Activated T-cell treated with anti-CD3 and anti-CD28 coated beads for 48 hours (primary cell): Measurements from ENCODE around the gene RGS4.
"Not testable (repeated sequence)": the region's sequence is repeated elsewhere in the genome, so short reads cannot be mapped to it uniquely, and the experiment has no call there.

Experiments used
- DNase-seq: peaks from one replicate; pipeline ENCODE4 v3.0.0-alpha.2; 2020; ENCODE audit warnings: low read depth

The RGS4 gene

DNA sequence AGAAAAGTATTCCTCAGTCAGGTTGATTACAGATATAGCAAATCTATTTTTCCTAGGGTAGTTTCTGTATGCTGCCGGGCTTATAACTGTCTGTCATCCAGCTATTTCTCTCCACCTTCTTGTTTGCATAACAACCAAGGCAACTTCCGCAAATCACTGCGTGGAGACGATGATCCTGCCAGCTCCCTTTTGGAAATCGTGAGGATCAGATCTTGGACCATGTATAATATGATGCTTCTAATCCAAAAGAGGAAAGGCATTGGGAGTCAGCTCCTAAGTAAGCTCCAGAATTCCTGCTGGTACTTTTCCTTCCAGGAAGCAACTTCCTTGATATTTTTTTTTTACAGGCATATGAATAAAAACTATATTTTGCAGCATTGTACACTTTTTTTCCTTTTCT lies 445 bp upstream of the RGS4 start:
- no peak for DNase-seq

DNA sequence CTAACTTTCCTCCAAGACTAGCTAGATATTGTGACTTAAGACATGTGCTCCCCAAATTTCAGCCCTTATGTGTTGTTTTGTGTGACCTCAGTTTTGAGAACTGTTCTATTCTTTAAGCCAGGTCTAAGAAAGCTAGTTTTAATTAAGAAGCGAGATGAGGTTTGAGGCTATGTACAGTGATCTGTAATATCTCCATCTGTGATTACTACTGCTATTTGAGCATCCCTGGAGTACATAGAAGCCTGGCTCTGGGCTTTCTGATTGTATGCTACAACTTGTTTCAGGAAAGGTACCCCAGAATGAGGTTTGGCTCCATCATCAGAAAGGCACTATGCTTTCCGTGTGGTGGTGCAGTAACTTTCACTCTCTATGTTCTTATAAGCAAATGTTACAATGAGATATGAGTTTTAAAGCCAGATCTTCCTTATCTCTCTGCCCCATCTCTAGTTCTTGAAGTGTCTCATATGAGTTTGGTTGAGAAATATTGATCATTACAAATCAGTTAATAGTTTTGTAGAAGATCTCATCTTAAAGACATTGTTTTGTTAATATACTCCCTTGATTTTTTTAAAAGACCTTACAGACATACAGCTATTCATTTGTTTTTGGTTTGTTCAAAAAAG lies 605 bp downstream of the RGS4 start:
- DNase-seq = no peak

DNA sequence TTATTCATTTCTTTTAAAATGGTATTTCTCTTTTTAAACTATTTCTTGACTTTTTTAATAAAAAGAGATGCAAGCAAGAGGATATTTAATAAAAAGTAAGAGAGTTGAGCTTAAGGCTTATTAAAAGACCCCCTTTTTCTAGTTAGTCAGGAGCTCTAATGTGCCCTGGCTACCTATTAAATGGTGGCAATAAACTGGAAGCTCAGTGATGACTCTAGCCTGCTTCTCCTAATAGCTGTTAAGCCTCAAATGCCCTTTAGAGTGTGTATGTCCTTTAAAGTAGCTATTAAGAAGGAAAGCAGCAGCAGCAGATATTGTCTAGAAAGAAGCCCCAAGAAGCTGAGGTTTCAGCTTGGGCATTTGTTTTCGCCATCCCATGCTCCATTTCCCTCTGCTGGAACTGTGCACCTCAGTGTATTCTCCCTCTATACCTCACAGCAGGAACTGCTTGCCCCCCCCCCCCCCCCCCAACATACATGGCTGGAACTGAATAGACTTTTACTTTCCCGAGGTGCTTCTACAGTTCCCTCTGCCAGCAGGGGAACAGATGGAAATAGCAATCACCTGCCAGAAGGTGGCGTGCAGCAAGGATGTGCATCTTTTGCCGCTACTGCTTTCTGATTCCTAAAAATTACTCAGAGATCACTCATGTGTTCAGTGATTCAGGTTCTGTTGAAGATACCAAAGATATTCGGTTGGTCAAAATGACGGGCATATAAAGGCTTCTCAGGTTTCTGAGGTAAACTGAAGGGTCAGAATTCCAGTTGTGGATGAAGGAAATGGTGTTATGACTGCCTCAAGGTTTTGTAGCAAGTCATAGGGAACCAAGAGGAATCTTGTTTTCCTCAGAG lies 2.5 kb downstream of the RGS4 start:
- DNase-seq = peak; percentile 29

DNA sequence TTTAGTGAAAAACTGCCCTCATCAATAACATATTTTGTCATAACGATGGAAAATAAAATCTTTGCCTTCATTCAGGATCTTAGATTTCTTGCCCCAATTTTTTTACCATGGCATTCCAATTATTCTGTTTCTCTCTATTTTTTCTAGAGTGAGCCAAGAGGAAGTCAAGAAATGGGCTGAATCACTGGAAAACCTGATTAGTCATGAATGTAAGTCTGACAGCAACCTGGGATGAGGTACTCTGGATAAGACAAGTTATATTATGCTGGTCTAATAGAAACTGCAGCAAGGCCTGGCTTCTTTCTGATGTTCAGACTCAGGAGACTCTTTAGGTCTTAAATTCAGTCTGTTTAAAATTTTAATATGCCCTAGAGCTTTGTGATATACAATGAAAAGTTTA lies 3.5 kb downstream of the RGS4 start:
- no peak for DNase-seq

DNA sequence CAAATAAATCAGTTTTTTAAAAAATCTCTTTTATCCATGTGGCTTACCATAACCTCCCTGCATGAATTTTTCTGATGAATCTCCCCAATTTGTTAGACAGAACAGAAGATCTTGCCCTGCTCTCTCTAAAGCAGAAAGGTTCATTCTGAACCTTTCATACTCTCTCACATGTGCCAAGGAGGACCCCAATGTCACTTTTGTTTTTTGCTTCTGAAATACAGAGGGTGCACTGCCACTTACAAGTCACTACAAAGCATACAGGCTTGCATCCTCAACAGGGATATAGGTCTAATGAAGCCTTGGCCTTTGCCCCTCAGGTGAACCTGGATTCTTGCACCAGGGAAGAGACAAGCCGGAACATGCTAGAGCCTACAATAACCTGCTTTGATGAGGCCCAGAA lies 4.8 kb downstream of the RGS4 start:
- DNase-seq = no peak

DNA sequence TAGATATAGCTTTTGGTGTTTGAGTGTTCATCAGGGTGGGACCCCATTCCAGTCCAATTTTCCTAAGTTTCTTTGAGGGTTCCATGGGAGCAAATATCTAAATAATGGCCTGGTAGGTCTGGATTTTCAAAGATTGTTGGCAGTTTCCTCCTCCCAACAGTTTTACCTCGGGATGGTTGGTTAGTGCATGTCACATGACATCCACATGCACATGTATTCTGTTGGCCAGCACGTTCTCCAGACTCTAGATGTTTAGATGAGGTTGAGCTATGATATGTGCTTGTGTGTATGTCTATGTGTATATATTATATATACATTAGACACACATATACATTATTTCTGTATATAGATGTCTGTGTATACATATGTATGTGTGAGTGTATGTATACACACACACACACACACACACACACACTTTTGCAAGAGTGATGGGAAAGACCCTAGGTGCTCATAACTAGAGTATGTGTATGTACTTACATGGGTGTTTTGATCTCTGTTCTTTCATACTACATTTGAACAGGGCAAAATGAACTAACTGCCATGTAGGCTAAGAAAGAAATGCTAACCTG lies 5.6 kb downstream of the RGS4 start:
- DNase-seq = no peak

DNA sequence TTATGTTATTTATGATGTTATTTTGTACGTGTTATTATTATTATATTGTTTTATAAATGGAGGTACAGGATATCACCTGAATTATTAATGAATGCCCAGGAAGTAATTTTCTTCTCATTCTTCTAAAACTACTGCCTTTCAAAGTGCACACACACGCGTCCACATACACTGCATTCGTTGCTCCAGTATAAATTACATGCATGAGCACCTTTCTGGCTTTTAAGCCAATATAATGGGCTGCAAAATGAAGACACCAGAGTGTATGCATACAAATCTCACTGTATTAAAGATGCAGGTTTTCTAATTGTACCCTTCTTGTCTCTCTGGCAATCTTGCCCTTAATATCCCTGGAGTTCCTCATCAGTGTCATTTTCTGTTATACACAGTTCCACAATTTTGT lies 6.9 kb downstream of the RGS4 start:
- DNase-seq = no peak

DNA sequence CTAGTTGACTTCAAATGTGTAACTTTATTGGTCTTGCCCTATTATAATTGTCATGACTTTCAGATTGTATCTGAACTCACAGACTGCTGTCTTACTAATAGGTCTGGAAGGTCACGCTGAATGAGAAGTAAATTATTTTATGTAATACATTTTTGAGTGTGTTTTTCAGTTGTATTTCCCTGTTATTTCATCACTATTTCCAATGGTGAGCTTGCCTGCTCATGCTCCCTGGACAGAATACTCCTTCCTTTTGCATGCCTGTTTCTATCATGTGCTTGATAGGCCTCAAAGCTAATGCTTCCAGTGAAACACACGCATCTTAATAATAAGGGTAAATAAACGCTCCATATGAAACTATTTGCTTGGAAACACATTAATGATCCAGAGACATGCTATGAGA lies 7.3 kb downstream of the RGS4 start:
- DNase-seq = no peak

DNA sequence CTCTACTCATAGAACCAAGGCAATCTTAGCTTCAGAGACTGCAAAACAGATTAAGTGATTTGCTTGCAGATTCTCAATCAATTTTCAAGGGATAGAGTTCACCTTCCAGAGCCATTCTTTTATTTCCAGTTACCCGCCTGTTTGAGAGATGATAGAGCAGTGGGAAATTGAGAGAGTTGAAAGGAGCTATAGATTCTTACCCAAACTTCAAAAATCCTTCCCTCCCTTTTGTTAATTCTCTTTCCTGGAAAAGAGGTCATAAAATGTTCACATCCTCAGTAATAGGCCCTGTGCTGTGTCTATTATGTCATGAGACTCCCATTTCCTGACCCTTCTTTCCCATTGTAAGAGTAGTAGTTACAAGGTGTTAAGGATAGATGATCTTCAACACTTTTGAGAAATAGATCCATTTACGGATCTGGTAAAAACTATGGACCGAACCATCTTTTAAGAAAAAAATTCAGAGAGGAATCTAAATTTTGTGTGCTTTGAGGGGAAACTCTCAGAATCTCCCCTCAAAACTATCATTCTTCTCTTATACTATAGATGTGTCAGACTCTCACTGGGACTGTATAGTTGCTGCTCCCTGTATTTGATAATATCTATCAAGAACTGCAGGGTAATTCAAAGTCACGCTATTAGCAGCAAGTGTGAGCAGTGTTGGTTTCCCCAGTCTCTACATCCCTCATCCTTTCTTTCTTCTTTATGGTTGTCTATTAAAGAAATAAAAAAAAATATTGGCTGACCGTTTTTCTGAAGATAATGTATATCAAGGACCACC lies 8.0 kb downstream of the RGS4 start:
- DNase-seq = no peak

DNA sequence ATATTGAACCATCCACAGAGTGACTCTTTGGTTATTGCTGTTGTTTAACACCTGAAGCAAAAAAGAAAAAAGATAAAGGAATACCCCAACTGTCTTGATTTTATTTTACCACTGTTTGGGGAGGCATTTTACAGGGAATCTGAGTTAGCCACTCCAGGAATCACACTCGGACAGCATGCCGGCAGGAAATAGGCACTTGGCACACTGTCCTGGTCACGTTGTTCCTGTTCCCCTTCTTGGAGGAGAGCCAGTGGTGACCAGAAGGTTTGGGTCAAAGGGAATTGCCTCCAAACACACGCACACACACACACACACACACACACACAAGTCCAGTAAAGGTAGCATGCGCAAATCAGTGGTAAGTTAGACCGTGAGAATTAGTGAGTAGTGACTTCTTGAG lies 13.8 kb downstream of the RGS4 start:
- no peak for DNase-seq

DNA sequence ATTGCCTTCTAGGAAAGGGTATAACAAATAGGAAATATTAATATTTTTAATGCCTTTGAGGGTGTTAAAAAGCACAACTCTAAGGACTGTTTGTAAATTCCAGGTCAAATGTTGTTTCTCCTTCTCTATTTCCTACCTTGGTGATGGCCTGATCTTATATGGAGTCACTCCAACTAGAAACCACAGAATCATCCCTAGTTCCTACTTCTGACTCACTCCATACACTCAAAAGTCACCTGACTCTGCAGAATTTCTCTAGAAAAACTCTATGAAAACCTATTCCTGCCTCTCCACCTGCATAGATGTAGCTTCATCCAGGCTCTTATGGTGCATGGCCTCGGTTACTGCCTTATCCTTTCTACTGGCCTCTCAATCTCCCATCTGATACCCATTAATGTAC lies 14.5 kb downstream of the RGS4 start:
- no peak for DNase-seq

DNA sequence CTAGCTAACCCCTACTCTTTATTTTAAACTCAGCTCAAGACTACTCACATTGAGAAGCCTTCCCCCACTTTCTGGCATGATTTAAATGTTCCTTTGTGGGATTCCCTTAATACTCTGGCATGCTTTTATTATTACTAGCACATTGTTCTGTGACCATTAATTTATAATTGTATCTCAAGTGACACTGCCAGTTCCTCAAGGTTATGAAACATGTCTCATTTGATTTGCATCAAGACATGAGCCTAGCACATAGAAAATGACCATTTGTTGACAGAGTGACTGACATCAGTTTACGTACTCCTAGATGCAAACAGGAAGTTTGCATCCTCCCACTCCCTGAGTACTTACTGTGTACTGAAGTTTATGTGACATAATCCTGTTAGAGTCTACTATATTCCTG lies 15.2 kb downstream of the RGS4 start:
- no peak for DNase-seq

DNA sequence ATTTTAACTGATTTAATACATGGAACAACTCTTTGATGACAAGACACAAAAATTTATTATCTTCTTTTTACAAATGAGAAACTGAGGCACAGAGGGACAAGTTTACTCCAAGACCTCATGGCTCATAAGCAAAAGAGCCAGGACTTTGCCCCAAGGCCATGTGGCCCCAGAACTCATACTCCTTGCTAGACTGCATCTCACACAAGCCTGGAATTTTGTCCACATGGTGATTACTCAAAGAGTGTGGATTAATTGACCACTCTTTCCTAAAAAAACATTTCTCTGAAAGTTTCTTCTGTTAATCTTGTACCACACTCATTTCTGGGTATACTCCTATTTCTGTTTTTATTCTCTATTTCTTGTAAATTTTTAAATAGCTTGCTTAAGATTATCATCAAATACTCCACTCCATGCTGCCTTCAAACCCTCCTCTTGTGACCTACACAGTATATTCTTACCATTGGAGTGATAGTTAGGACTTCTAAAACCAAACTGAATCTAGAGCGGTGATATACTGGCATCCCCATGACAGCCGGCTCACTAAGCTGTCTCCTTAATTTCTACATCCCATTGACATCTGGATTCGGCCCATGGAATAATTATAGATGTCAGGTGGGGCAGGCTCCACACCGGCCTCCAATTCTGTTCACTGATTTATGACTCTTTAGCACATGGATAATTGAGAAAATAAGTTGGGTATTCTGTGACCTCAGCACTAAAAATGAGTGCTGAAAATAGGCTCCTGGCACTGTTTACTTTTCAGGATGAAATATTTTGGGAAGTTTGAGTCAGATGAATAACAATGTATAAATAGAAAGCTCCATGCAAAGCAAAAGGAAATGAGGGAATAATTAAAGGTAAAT lies 16.1 kb downstream of the RGS4 start:
- DNase-seq = no peak

DNA sequence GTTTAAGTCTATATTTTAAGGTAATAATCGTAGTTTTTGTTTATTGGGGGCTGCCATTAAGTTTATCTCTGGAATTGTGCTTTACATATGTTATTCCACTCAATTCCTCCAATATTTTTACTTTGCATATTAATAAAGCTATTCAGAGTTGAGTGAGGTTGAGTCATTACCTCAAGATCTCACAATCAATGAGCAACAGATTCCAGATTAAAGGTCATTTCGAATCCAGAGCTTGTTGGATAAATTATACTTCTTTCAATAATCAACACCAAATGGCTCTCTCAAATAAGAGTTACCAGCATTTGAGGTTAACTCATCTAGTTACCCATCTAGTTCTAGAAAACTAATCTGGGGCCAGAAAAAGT lies 16.7 kb downstream of the RGS4 start:
- no peak for DNase-seq

DNA sequence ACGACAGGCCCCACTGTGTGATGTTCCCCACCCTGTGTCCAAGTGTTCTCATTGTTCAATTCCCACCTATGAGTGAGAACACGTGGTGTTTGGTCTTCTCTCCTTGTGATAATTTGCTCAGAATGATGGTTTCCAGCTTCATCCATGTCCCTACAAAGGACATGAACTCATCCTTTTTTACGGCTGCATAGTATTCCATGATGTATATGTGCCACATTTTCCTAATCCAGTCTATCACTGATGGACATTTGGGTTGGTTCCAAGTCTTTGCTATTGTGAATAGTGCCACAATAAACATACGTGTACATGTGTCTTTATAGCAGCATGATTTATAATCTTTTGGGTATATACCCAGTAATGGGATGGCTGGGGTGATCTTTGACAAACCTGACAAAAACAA lies 20.0 kb downstream of the RGS4 start:
- not testable (repeated sequence) for DNase-seq

DNA sequence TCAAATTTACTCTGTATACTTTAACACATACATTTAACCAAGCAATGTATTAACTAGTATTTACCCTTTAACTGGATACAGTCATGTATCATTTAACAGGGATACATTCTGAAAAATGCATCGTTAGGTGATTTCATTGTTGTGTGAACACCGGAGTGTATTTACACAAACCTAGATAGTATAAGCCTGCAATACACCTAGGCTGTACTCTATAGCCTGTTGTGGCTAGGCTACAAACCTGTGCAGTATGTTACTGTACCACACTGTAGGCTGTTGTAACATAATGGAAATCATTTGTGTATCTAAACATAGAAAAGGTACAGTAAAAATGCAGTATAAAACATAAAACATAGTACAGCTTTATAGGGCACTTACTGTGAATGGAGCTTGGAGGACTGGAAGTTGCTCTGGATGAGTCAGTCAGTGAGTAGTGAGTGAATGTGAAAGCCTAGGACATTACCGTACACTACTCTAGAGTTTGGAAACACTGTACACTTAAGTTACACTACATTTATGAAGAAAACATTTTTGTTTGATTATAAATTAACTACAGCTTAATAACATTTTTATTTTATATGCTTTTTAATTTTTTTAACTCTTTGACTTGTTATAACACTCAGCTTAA lies 21.3 kb downstream of the RGS4 start:
- DNase-seq = no peak

DNA sequence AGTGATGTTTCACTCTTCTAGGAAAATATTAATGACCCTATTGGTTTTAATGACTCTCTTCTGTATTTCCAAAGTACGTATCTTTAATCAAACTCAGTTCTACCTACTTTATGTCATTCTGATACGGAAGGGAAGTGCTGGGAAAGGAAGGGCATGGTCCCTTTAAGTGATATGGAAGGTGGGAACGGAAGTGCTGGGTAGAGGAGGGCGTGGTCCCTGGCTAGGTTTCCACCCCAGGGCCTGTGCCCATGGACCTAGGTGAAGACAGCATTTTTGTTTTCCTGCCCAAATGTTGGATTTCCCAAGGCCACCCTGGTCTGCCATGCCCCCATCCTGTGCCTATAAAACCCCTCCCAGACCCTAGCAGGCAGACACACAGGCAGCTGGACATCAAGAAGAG lies 24.0 kb downstream of the RGS4 start:
- no peak for DNase-seq

DNA sequence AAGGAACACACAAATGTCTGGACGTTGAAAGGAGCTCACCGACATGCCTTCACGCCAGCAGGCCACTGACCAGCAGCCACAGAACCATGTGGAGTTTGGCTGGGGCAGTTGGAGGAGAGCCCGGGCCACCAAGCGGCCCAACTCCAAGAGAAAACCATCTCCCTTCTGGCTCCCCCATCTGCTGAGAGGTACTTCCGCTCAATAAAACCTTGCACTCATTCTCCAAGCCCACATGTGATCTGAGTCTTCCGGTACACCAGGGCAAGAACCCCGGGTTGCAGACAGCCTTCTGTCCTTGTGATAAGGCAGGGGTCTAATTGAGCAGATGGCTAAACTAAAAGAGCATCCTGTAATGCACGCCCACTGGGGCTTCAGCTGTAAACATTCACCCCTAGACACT lies 24.4 kb downstream of the RGS4 start:
- DNase-seq = no peak

DNA sequence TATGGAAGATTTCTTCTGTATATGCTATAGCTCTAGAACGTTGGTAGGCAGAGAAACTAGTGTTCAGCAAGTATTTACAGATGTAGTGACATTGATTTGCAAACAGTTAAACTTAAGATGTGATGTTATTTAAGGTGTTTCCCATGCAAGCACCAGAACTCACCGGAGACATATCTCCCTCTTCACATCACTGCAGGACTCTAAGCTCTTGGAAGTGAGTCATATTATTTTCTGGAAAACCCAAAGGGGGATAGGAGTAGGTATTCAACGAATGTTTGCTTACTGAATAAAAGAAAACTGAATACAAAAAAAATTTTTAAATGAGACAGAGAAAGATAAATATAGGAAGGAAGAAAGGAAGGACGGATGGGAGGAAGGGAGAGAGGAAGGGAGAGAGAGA lies 25.0 kb downstream of the RGS4 start:
- DNase-seq = no peak

DNA sequence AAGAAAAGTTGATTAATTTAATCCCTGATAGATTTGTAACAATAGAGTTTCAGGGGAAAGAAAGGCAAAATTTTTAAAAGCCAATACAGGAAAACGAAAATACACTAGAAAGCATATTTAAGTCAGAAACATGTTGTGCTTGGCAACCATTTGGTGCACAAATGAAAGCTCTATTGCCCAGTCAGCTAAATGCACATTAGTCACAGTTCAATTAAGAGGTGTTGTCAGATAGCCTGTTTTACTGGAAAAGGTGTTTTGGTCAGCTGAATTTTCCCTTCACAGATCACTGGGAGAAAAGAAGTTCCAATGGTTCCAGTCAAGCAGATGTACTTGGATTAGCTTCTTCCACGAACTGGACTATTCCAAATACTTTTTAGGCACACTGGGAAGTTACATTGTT lies 25.4 kb downstream of the RGS4 start:
- DNase-seq = no peak

DNA sequence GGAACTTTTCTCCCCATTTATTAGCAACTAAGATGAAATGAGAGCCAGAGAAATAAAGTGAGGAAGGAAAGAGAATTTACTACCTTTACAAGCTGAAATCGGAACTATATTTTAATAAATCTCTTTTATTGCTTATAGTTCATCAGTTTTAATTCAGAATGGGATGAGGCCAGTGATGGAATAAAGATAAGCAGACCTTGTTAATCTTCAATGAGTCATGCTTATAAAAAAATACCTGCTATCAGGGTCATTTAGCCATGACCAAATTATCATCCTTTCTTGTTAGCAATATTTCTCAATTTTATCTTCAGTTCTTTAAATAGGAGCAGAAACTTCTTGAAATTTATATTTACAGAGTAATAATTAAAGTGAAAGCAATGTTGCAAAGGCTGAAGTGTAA lies 26.1 kb downstream of the RGS4 start:
- DNase-seq = no peak
